Measurements from ENCODE around the gene FAM9B. TPM values are rescaled to one million over a fixed set of nuclear protein-coding genes. Genes with fewer than 3 reads are reported as not detected.
"Not testable (repeated sequence)": the region's sequence is repeated elsewhere in the genome, so short reads cannot be mapped to it uniquely, and the experiment has no call there.

Gene FAM9B
- total RNA-seq, 1 donor from 2014 or later: not detected

GRCh38 chrX:9019151-9019550 is 14.8 kb downstream of the FAM9B start:
- TF ChIP-seq, protein P1, sequence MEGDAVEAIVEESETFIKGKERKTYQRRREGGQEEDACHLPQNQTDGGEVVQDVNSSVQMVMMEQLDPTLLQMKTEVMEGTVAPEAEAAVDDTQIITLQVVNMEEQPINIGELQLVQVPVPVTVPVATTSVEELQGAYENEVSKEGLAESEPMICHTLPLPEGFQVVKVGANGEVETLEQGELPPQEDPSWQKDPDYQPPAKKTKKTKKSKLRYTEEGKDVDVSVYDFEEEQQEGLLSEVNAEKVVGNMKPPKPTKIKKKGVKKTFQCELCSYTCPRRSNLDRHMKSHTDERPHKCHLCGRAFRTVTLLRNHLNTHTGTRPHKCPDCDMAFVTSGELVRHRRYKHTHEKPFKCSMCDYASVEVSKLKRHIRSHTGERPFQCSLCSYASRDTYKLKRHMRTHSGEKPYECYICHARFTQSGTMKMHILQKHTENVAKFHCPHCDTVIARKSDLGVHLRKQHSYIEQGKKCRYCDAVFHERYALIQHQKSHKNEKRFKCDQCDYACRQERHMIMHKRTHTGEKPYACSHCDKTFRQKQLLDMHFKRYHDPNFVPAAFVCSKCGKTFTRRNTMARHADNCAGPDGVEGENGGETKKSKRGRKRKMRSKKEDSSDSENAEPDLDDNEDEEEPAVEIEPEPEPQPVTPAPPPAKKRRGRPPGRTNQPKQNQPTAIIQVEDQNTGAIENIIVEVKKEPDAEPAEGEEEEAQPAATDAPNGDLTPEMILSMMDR (conservative IDR thresholded peaks at IDR 0.05): no peak

GRCh38 chrX:9018332-9018731 is 15.6 kb downstream of the FAM9B start:
- H3K4me3 Mint-ChIP-seq; H3K27ac Mint-ChIP-seq (ENCODE audit: unreplicated experiment); H3K36me3 Mint-ChIP-seq (ENCODE audit: low read depth); H3K27me3 Mint-ChIP-seq (ENCODE audit: low read depth); DNase-seq (ENCODE audit: low read depth, low spot score); H3K9me3 Mint-ChIP-seq; H3K4me1 Mint-ChIP-seq: not testable (repeated sequence)

More at GRCh38 chrX:9019151-9019550, 14.8 kb downstream of the FAM9B start:
- no peaks in the 10 kb centered on the region for H3K36me3 Mint-ChIP-seq (ENCODE audit: low read depth)
- no peak overlapping the region for H3K27ac Mint-ChIP-seq (ENCODE audit: unreplicated experiment)
- H3K4me3 Mint-ChIP-seq: no peak overlapping the region
- H3K9me3 Mint-ChIP-seq: peaks cover 9% of the 10 kb centered on the region
- H3K27me3 Mint-ChIP-seq (ENCODE audit: low read depth): no peaks in the 10 kb centered on the region
- no peaks in the 10 kb centered on the region for H3K4me1 Mint-ChIP-seq
- no peak for DNase-seq (ENCODE audit: low read depth, low spot score)

DNA sequence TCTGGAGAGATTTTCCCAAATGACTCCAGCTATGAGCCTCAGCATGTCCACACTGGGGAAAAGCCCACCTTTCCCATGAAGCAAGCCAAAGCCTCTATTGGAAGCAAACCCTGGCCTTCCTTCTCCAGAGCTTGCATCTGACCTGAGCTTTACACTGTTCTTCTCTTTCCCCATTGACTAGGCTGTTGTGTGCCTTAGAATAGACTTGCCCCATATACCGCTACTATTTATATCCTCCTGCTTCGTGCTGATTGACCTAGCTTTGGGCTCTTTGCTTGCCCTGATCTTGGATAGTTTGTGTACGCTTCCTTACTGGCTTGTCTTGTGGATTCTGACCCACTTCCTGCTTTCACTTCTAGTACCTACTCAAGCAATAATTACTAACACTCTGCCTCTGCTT is 30.9 kb downstream of the FAM9B start:
- TF ChIP-seq, protein P1 (conservative IDR thresholded peaks at IDR 0.05): no peak

DNA sequence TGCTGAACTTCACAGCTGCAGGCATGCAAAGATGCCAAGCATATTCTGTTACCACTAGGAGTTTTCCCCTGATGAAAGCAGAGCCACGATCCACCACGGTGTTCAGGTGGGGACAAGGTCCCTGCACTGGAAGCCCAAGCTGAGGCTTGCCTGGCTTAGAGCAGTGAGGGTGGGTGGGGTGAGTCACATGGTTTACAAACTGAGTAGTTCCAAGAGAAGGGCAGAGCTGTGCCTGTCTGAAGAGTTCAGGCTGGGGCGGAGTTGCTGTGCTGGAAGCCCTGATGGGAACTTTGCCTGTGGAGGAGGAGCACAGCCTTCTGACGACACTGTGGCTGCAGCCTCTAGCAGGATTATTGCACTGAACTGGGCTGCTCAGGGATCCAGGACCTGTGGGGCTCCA is 45.5 kb downstream of the FAM9B start:
- DNase-seq (ENCODE audit: low read depth, low spot score): no peak

More for the DNA sequence above, 30.9 kb downstream of the FAM9B start:
- Mint-ChIP-seq H3K9me3 (peaks cover 10% of the 10 kb centered on the region), H3K4me3 (no peak overlapping the region), H3K27ac (ENCODE audit: unreplicated experiment) (no peak overlapping the region), H3K27me3 (ENCODE audit: low read depth) (no peaks in the 10 kb centered on the region), H3K36me3 (ENCODE audit: low read depth) (no peaks in the 10 kb centered on the region), H3K4me1 (no peaks in the 10 kb centered on the region)
- no peak for DNase-seq (ENCODE audit: low read depth, low spot score)

GRCh38 chrX:8987672-8988250 is 46.2 kb downstream of the FAM9B start:
- no peak overlapping the region for H3K4me3 Mint-ChIP-seq
- TF ChIP-seq, protein P1 (conservative IDR thresholded peaks at IDR 0.05): no peak
- no peaks in the 10 kb centered on the region for H3K9me3 Mint-ChIP-seq
- H3K27ac Mint-ChIP-seq (ENCODE audit: unreplicated experiment): no peak overlapping the region
- DNase-seq (ENCODE audit: low read depth, low spot score): no peak
- H3K36me3 Mint-ChIP-seq (ENCODE audit: low read depth): no peaks in the 10 kb centered on the region
- H3K27me3 Mint-ChIP-seq (ENCODE audit: low read depth): no peaks in the 10 kb centered on the region
- peaks cover 4% of the 10 kb centered on the region for H3K4me1 Mint-ChIP-seq

More for the DNA sequence above, 45.5 kb downstream of the FAM9B start:
- Mint-ChIP-seq H3K4me1 (peaks cover 4% of the 10 kb centered on the region), H3K4me3 (no peak overlapping the region), H3K36me3 (ENCODE audit: low read depth) (no peaks in the 10 kb centered on the region), H3K9me3 (no peaks in the 10 kb centered on the region), H3K27me3 (ENCODE audit: low read depth) (no peaks in the 10 kb centered on the region), H3K27ac (ENCODE audit: unreplicated experiment) (no peak overlapping the region)
- TF ChIP-seq, protein P1 (conservative IDR thresholded peaks at IDR 0.05): no peak

- Mint-ChIP-seq H3K36me3 (ENCODE audit: low read depth) (no peaks in the 10 kb centered on the region), H3K4me3 (no peak overlapping the region), H3K27ac (ENCODE audit: unreplicated experiment) (no peak overlapping the region), H3K4me1 (peaks cover 4% of the 10 kb centered on the region), H3K9me3 (peaks cover 4% of the 10 kb centered on the region), H3K27me3 (ENCODE audit: low read depth) (no peaks in the 10 kb centered on the region)
- no peak for DNase-seq (ENCODE audit: low read depth, low spot score)
- TF ChIP-seq, protein P1 (conservative IDR thresholded peaks at IDR 0.05): no peak
Observed at GRCh38 chrX:8984231-8984630, 49.7 kb downstream of the FAM9B start.
